GM23338 (cell line): ENCODE results near the gene MLH1. TPM values are rescaled to one million over a fixed set of nuclear protein-coding genes. Genes with fewer than 3 reads are reported as not detected.

Experiments used
- ATAC-seq: fragments of 200-7000 bp; cut with Tn5 transposase; 3 replicates; pipeline ENCODE4 v1.9.1; 2020
- DNase-seq: peaks from one replicate; pipeline ENCODE4 v3.0.0-alpha.2; 2015; ENCODE audit warnings: low spot score
- H2AFZ ChIP-seq: fragments of 200-600 bp; sonication (generic); 2 replicates; pipeline ENCODE4 v1.8.0; 2016; ENCODE audit warnings: antibody characterized with exemption, mild to moderate bottlenecking, moderate library complexity
- H3F3A ChIP-seq: fragments of 200-600 bp; sonication (generic); replicated peaks from 2 replicates; pipeline ENCODE4 v1.8.0; 2017; ENCODE audit warnings: antibody characterized with exemption, mixed run types, low read depth
- H3K27ac ChIP-seq: fragments of 200-600 bp; sonication (generic); 2 replicates; pipeline ENCODE4 v1.6.1; 2016; ENCODE audit warnings: low read depth
- H3K27me3 ChIP-seq: fragments of 200-600 bp; sonication (generic); 2 replicates; pipeline ENCODE4 v1.8.0; 2016; ENCODE audit warnings: mild to moderate bottlenecking, mixed run types, moderate library complexity; ENCODE audit not compliant: insufficient read depth
- H3K36me3 ChIP-seq: fragments of 200-600 bp; sonication (generic); 2 replicates; pipeline ENCODE4 v1.8.0; 2016; ENCODE audit warnings: mild to moderate bottlenecking; ENCODE audit not compliant: insufficient read depth
- H3K4me1 ChIP-seq: fragments of 200-600 bp; sonication (generic); 2 replicates; pipeline ENCODE4 v1.8.0; 2016; ENCODE audit warnings: mild to moderate bottlenecking, moderate library complexity; ENCODE audit not compliant: insufficient read depth
- H3K4me2 ChIP-seq: fragments of 200-600 bp; sonication (generic); 2 replicates; pipeline ENCODE4 v1.7.1; 2017; ENCODE audit warnings: mixed run types
- H3K4me3 ChIP-seq: fragments of 200-600 bp; sonication (generic); 2 replicates; pipeline ENCODE4 v1.6.1; 2016; ENCODE audit warnings: mixed run types
- H3K79me2 ChIP-seq: fragments of 200-600 bp; sonication (generic); replicated peaks from 2 replicates; pipeline ENCODE4 v1.8.0; 2017; ENCODE audit warnings: mild to moderate bottlenecking; ENCODE audit not compliant: insufficient read depth
- H3K9me2 ChIP-seq: fragments of 200-600 bp; sonication (generic); 2 replicates; pipeline ENCODE4 v1.8.0; 2017; ENCODE audit not compliant: insufficient read depth
- H4K20me1 ChIP-seq: fragments of 200-600 bp; sonication (generic); replicated peaks from 2 replicates; pipeline ENCODE4 v1.8.0; 2017; ENCODE audit warnings: mild to moderate bottlenecking; ENCODE audit not compliant: insufficient read depth
- H3K27ac Mint-ChIP-seq: 2 replicates; pipeline ENCODE4 v1.8.0; 2020; ENCODE audit warnings: inconsistent platforms, mild to moderate bottlenecking, moderate library complexity, mixed read lengths
- H3K27me3 Mint-ChIP-seq: 3 replicates; pipeline ENCODE4 v1.8.0; 2022; ENCODE audit warnings: low read depth, mild to moderate bottlenecking, moderate library complexity, mixed read lengths, inconsistent platforms; ENCODE audit not compliant: insufficient read depth, poor library complexity
- H3K36me3 Mint-ChIP-seq: 3 replicates; pipeline ENCODE4 v1.8.0; 2021; ENCODE audit warnings: low read depth, mild to moderate bottlenecking, inconsistent platforms, moderate library complexity, mixed read lengths
- H3K4me1 Mint-ChIP-seq: 3 replicates; pipeline ENCODE4 v1.8.0; 2020; ENCODE audit warnings: mild to moderate bottlenecking, inconsistent platforms, mixed read lengths
- H3K4me3 Mint-ChIP-seq: 3 replicates; pipeline ENCODE4 v1.8.0; 2021; ENCODE audit warnings: moderate library complexity, mild to moderate bottlenecking, inconsistent platforms, mixed read lengths
- H3K9me3 Mint-ChIP-seq: 3 replicates; pipeline ENCODE4 v1.8.0; 2020; ENCODE audit warnings: moderate library complexity, mild to moderate bottlenecking, inconsistent platforms, mixed read lengths
- CREB1 ChIP-seq: fragments of 250-450 bp; sonication (Bioruptor Pico); IDR thresholded peaks from 2 replicates; pipeline ENCODE4 v1.5.0; 2020; ENCODE audit warnings: low read depth, mild to moderate bottlenecking, moderate library complexity
- CTCF ChIP-seq, 2 experiments: fragments of 200-600 bp in 1 of 2; sonication (generic) in 1 of 2; conservative IDR thresholded peaks; 2 replicates each; pipeline versions ENCODE4 v1.5.1 to v1.6.1; 2016 to 2017; ENCODE audit warnings: antibody characterized with exemption in 2 of 2, low read depth in 2 of 2, mild to moderate bottlenecking in 2 of 2, moderate library complexity in 1 of 2
- ETS1 ChIP-seq: IDR thresholded peaks from 2 replicates; pipeline ENCODE4 v1.6.1; 2016; ENCODE audit warnings: antibody characterized with exemption
- EZH2 ChIP-seq: fragments of 200-600 bp; sonication (generic); IDR thresholded peaks from one replicate; pipeline ENCODE4 v1.8.0; 2017; ENCODE audit warnings: antibody characterized with exemption, mild to moderate bottlenecking, low read depth; ENCODE audit not compliant: unreplicated experiment
- EZH2phosphoT487 ChIP-seq: fragments of 200-600 bp; sonication (generic); IDR thresholded peaks from one replicate; pipeline ENCODE4 v1.8.1; 2018; ENCODE audit warnings: antibody characterized with exemption; ENCODE audit not compliant: unreplicated experiment
- JUNB ChIP-seq: IDR thresholded peaks from one replicate; pipeline ENCODE4 v1.6.1; 2016; ENCODE audit warnings: antibody characterized with exemption; ENCODE audit not compliant: unreplicated experiment
- NANOG ChIP-seq: IDR thresholded peaks from 2 replicates; pipeline ENCODE4 v1.6.1; 2016; ENCODE audit warnings: antibody characterized with exemption, borderline replicate concordance
- POLR2AphosphoS5 ChIP-seq: IDR thresholded peaks from 2 replicates; pipeline ENCODE4 v1.6.1; 2016; ENCODE audit warnings: antibody characterized with exemption, low read depth
- REST ChIP-seq: IDR thresholded peaks from one replicate; pipeline ENCODE4 v1.6.1; 2018; ENCODE audit warnings: antibody characterized with exemption; ENCODE audit not compliant: unreplicated experiment
- STAT1 ChIP-seq: IDR thresholded peaks from one replicate; pipeline ENCODE4 v1.6.1; 2016; ENCODE audit warnings: antibody characterized with exemption; ENCODE audit not compliant: unreplicated experiment
- ZNF114 ChIP-seq: fragments of 250-450 bp; sonication (Bioruptor Pico); IDR thresholded peaks from 2 replicates; pipeline ENCODE4 v1.5.0; 2020; ENCODE audit warnings: mild to moderate bottlenecking, moderate library complexity
- ZNF331 ChIP-seq: fragments of 250-450 bp; sonication (Bioruptor Pico); IDR thresholded peaks from 2 replicates; pipeline ENCODE4 v1.5.0; 2020; ENCODE audit warnings: low read depth, mild to moderate bottlenecking, moderate library complexity
- ZNF462 ChIP-seq: fragments of 250-450 bp; sonication (Bioruptor Pico); IDR thresholded peaks from 2 replicates; pipeline ENCODE4 v1.5.0; 2020; ENCODE audit warnings: mild to moderate bottlenecking, moderate library complexity
- polyA plus RNA-seq: library from polyadenylated mRNA; unstranded; fragments of >200 nt; fragmentation: Nextera tagmentation; extraction: Ambion mirVana; gene quantifications from 2 replicates; pipeline ENCODE4 v1.2.1, GENCODE V29; 2016
- total RNA-seq: library from RNA; depleted of rRNA; stranded (reverse); fragments of >200 nt; shearing (Covaris generic); gene quantifications from 2 replicates; pipeline ENCODE4 v1.2.3, GENCODE V29; 2014

The MLH1 gene
- total and polyA plus RNA-seq, 2 experiments from 2014 or later, result 31.7 to 58.0 TPM

GRCh38 chr3:37025561-37026335 lies 32.4 kb downstream of the MLH1 start:
- Histone ChIP-seq H3K27me3 (no peaks in the 10 kb centered on the region), H3K4me1 (no peaks in the 10 kb centered on the region), H3K79me2 (no peaks in the 10 kb centered on the region), H2AFZ (no peak overlapping the region), H3K4me3 (no peak overlapping the region), H3K4me2 (no peak overlapping the region), H3K9me2 (no peaks in the 10 kb centered on the region), H3K36me3 (peaks cover 37% of the 10 kb centered on the region), H4K20me1 (peaks cover 7% of the 10 kb centered on the region; the same call in 1 of the 2 replicates), H3K27ac (no peak overlapping the region), H3F3A (no peaks in the 10 kb centered on the region)
- Mint-ChIP-seq H3K4me3 (no peak overlapping the region), H3K27me3 (peaks cover under 1% of the 10 kb centered on the region), H3K4me1 (no peaks in the 10 kb centered on the region), H3K27ac (no peak overlapping the region), H3K36me3 (peaks cover 81% of the 10 kb centered on the region), H3K9me3 (peaks cover 2% of the 10 kb centered on the region; the same call in 2 of the 3 replicates)
- ATAC-seq (no peak), DNase-seq (no peak)
- TF ChIP-seq ZNF114 (CRISPR knock-in tag), result no peak
- TF ChIP-seq JUNB, result no peak
- no peak for TF ChIP-seq ZNF462 (CRISPR knock-in tag)
- TF ChIP-seq REST, result no peak
- TF ChIP-seq NANOG, result no peak
- TF ChIP-seq EZH2, result no peak
- TF ChIP-seq ETS1, result no peak
- TF ChIP-seq CREB1 (CRISPR knock-in tag), result no peak
- no peak for TF ChIP-seq ZNF331
- no peak for TF ChIP-seq EZH2phosphoT487
- no peak for TF ChIP-seq STAT1
- TF ChIP-seq POLR2AphosphoS5, result no peak
- no peak for TF ChIP-seq CTCF (conservative IDR thresholded peaks at IDR 0.05; ENCODE audit: low read depth in 2 of 2)
